Keratinocyte (primary cell): ENCODE data around the gene RAB4B. TPM values are rescaled to one million over a fixed set of nuclear protein-coding genes. Genes with fewer than 3 reads are reported as not detected.

Experiments
- DNase-seq: peaks from one replicate; pipeline ENCODE4 v3.0.0-alpha.2; 2011; ENCODE audit warnings: low read depth, missing footprints, low spot score
- FAIRE-seq: peaks from 2 replicates; lab custom pipeline; 2011; peaks lifted over from hg19 to GRCh38; lab: Jason Lieb, UNC
- H2AFZ ChIP-seq: 2 replicates; pipeline ENCODE4 v1.6.0; 2012; ENCODE audit warnings: low read length, control low read depth, inconsistent platforms; ENCODE audit not compliant: control insufficient read depth
- H3K27ac ChIP-seq: 2 replicates; pipeline ENCODE4 v1.5.1; 2011; ENCODE audit warnings: low read length; ENCODE audit not compliant: control insufficient read depth, insufficient read depth
- H3K27me3 ChIP-seq: 3 replicates; pipeline ENCODE4 v1.6.0; 2011; ENCODE audit warnings: low read length; ENCODE audit not compliant: control insufficient read depth, insufficient read depth; ENCODE audit errors: extremely low read depth
- H3K36me3 ChIP-seq, 2 experiments: 2 replicates in 1 of 2; 3 replicates in 1 of 2; pipeline ENCODE4 v1.5.1; 2011; ENCODE audit warnings: low read length in 2 of 2, mild to moderate bottlenecking in 1 of 2; ENCODE audit not compliant: control insufficient read depth in 2 of 2, insufficient read depth in 2 of 2; ENCODE audit errors: extremely low read depth in 1 of 2
- H3K4me1 ChIP-seq: 3 replicates; pipeline ENCODE4 v1.5.1; 2011; ENCODE audit warnings: low read length; ENCODE audit not compliant: control insufficient read depth, insufficient read depth; ENCODE audit errors: extremely low read depth
- H3K4me2 ChIP-seq: 3 replicates; pipeline ENCODE4 v1.6.0; 2011; ENCODE audit warnings: low read depth, low read length; ENCODE audit not compliant: control insufficient read depth, insufficient read depth; ENCODE audit errors: extremely low read depth
- H3K4me3 ChIP-seq, 3 experiments: fragments of 200-600 bp in 1 of 3; sonication (generic) in 1 of 3; 2 replicates in 2 of 3; 3 replicates in 1 of 3; pipeline ENCODE4 v1.5.1; 2011 to 2016; ENCODE audit warnings: low read length in 3 of 3, mild to moderate bottlenecking in 3 of 3, control low read depth in 2 of 3, inconsistent platforms in 1 of 3, low read depth in 1 of 3, mixed read lengths in 1 of 3, mixed run types in 1 of 3, moderate library complexity in 1 of 3; ENCODE audit not compliant: control insufficient read depth in 2 of 3, insufficient read depth in 2 of 3; ENCODE audit errors: extremely low read depth in 1 of 3
- H3K79me2 ChIP-seq: 2 replicates; pipeline ENCODE4 v1.6.0; 2012; ENCODE audit warnings: low read length; ENCODE audit not compliant: control insufficient read depth, insufficient read depth
- H3K9ac ChIP-seq: 3 replicates; pipeline ENCODE4 v1.6.0; 2011; ENCODE audit warnings: low read length; ENCODE audit not compliant: control insufficient read depth, insufficient read depth; ENCODE audit errors: extremely low read depth
- H3K9me1 ChIP-seq: 3 replicates; pipeline ENCODE4 v1.6.0; 2011; ENCODE audit warnings: low read length; ENCODE audit not compliant: control insufficient read depth, insufficient read depth; ENCODE audit errors: extremely low read depth
- H3K9me3 ChIP-seq: 2 replicates; pipeline ENCODE4 v1.5.1; 2012; ENCODE audit warnings: low read depth, low read length; ENCODE audit not compliant: control insufficient read depth
- H4K20me1 ChIP-seq: 3 replicates; pipeline ENCODE4 v1.6.0; 2011; ENCODE audit warnings: low read length; ENCODE audit not compliant: control insufficient read depth, insufficient read depth; ENCODE audit errors: extremely low read depth
- CTCF ChIP-seq, 3 experiments: IDR thresholded peaks in 1 of 3; conservative IDR thresholded peaks in 1 of 3; optimal IDR thresholded peaks in 1 of 3; 2 replicates in 2 of 3; 3 replicates in 1 of 3; pipeline versions ENCODE3 to v1.5.1; 2011; ENCODE audit warnings: low read length in 3 of 3, mild to moderate bottlenecking in 3 of 3, moderate library complexity in 2 of 3, control low read depth in 1 of 3, inconsistent platforms in 1 of 3; ENCODE audit not compliant: insufficient read depth in 2 of 3; ENCODE audit errors: extremely low read depth in 1 of 3
- EZH2 ChIP-seq: IDR thresholded peaks from one replicate; pipeline ENCODE4 v1.6.1; 2012; ENCODE audit warnings: inconsistent platforms, mild to moderate bottlenecking, low read length, moderate library complexity
- dilution Hi-C: fragments of 300-500 bp; cut with MboI; formaldehyde crosslinking; loops from one replicate; pipeline ENCODE4 v1.7.0; 2020; ENCODE audit warnings: low sequenced_read_pairs; ENCODE audit not compliant: extremely low pct_ligation_motif_present
- polyA plus RNA-seq, 5 experiments: library from polyadenylated mRNA; depleted of rRNA in 3 of 5; stranded (reverse) in 3 of 5; stranded (forward) in 1 of 5; unstranded in 1 of 5; fragments of >200 nt; gene quantifications; 1 replicate in 1 of 5; 2 replicates in 3 of 5; 3 replicates in 1 of 5; pipeline versions ENCODE4 v1.2.1 to v1.2.3, GENCODE V29; 2011 to 2012; ENCODE audit warnings: missing spikeins in 2 of 5, low read depth in 1 of 5, low replicate concordance in 1 of 5

The RAB4B gene
- polyA plus RNA-seq, 1 donor (not counting 4 experiments of a cell fraction or from before 2014, with no cell fraction given), result 15.0 TPM

GRCh38 chr19:40804783-40805242 is 26.8 kb downstream of the RAB4B start:
- no peak overlapping the region for H3K27ac ChIP-seq
- H3K4me2 ChIP-seq, result no peak overlapping the region
- FAIRE-seq, result no peak
- no peak overlapping the region for H2AFZ ChIP-seq
- peaks cover 57% of the 10 kb centered on the region for H3K4me1 ChIP-seq
- H3K9ac ChIP-seq, result no peak overlapping the region
- H4K20me1 ChIP-seq, result peaks cover 42% of the 10 kb centered on the region
- H3K36me3 ChIP-seq, result peaks cover 46 to 59% of the 10 kb centered on the region in 2 experiments
- H3K27me3 ChIP-seq, result no peaks in the 10 kb centered on the region
- TF ChIP-seq CTCF (optimal IDR thresholded peaks at IDR 0.05 in 1 of 3, IDR thresholded peaks at IDR 0.05 in 1 of 3, conservative IDR thresholded peaks at IDR 0.05 in 1 of 3; ENCODE audit: extremely low read depth in 1 of 3, insufficient read depth in 2 of 3, low read length in 3 of 3) (peak in 1 of 3 experiments; percentile 29), EZH2 (no peak)
- H3K9me3 ChIP-seq, result no peaks in the 10 kb centered on the region
- peaks cover 69% of the 10 kb centered on the region for H3K79me2 ChIP-seq
- dilution Hi-C loops, result no loop called here
- no peak overlapping the region for H3K4me3 ChIP-seq
- H3K9me1 ChIP-seq, result peaks cover 10% of the 10 kb centered on the region
- no peak for DNase-seq

- Histone ChIP-seq H3K9me3 (no peaks in the 10 kb centered on the region), H4K20me1 (peaks cover 42% of the 10 kb centered on the region), H3K9me1 (peaks cover 10% of the 10 kb centered on the region), H3K27me3 (no peaks in the 10 kb centered on the region), H2AFZ (no peak overlapping the region), H3K4me2 (no peak overlapping the region), H3K36me3 (peaks cover 46 to 57% of the 10 kb centered on the region in 2 experiments), H3K79me2 (peaks cover 64% of the 10 kb centered on the region), H3K27ac (no peak overlapping the region), H3K9ac (no peak overlapping the region), H3K4me1 (peaks cover 57% of the 10 kb centered on the region), H3K4me3 (no peak overlapping the region)
- dilution Hi-C loops, result no loop called here
- DNase-seq, result no peak
- no peak for TF ChIP-seq EZH2
- no peak for TF ChIP-seq CTCF (optimal IDR thresholded peaks at IDR 0.05 in 1 of 3, IDR thresholded peaks at IDR 0.05 in 1 of 3, conservative IDR thresholded peaks at IDR 0.05 in 1 of 3; ENCODE audit: extremely low read depth in 1 of 3, insufficient read depth in 2 of 3, low read length in 3 of 3)
- FAIRE-seq, result no peak
Measured at GRCh38 chr19:40805258-40805868, 27.3 kb downstream of the RAB4B start.
